ENCODE measurements around the gene CD300LD.

- no peak for TF ChIP-seq CTCF (conservative IDR thresholded peaks at IDR 0.05; ENCODE audit: low read length)
- no peak for TF ChIP-seq EZH2phosphoT487 (IDR thresholded peaks at IDR 0.05; ENCODE audit: borderline replicate concordance, low read depth, low read length)
These were observed 31.6 kb upstream of the CD300LD start, which contains the start of gene CD300E for GRCh38 chr17:74623693-74624093.

Measured in OCI-LY7 (cell line).